ENCODE measurements around the gene TRIM46.
A peak's percentile ranks its signal among the peaks of the same experiment; 100 is the strongest.
"Not testable (repeated sequence)": the region's sequence is repeated elsewhere in the genome, so short reads cannot be mapped to it uniquely, and the experiment has no call there.

TRIM46 gene

DNA sequence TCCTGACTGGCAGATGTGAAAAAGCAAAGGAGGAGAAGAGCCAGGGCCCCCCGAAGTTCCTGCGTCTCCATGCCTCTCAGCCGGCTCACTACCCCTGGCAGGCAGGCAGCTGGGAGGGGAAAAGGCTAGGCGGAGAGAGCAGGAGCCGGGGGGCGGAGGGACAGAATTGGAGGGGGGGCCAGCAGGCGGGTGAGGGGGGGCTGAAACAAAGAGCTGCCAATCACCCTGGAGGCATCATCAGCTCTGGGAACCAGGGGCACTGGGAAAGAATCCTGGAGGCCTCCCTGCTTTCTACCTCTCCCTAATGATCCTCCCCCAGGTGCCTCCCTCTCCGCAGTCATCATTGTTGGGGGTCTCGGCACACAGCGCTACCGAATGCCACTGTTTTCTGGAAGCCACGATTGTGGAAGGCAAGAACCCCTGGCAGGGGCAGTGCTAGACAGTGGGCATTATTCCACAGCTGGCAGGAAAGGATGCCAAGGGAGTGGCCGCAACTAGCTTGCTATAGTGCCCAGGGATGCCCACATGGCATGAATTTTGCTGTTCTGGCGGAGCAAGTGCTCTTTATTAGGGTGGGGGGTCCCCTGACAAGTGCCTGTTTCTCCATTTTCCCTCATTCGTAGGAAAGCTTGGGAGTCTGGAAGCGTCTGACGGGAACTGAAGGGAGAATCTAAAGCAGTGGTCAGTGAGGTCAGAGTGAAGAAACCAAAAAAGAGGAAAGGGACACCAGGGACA is 34.3 kb downstream of the TRIM46 start, which contains the start of gene THBS3:
Gene THBS3, minus strand, starts transcription at position 92 of the 735 bp plus-strand sequence. Its CDS starts 21 bp downstream, at position 71.
- DNase-seq: peak; percentile 85

DNA sequence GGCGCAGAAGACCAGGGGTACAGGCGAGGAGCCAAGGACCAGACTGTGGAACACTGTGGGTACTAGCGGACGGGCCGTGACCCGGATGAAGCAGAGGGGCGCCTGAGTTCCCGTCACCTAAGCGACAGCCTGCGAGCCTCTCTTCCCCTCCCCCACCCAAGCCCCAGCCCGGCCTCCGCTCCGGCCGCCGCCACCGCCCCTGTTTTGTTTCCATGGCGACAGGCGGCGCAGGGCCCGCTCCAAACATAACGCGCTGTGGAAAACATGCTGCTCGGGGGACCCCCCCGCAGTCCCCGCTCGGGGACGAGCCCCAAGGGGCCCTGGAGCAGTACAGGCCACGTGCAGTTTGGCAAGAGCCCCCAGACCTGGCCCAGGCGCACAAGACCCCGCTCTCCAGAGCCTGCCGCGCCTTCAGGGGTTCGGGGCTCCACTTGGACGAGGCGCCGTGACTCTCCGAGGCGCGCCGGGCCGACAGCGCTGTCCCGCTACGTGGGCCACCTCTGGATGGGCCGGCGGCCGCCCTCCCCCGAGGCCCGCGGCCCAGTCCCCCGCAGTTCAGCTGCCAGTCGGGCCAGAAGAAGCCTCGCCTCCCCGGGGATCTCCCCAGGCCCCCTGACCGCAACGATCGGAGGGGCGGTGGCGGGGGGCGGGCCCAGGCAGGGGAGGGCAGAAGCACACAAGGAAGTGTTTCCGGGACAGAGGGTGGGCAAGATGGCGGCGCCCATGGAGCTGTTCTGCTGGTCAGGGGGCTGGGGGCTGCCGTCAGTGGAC is 35.1 kb downstream of the TRIM46 start, which contains the start of gene MTX1:
Gene MTX1, plus strand, starts transcription at position 155 of the 771 bp plus-strand sequence. Its CDS starts 110 bp downstream, at position 265.
- peak; percentile 96 for DNase-seq

DNA sequence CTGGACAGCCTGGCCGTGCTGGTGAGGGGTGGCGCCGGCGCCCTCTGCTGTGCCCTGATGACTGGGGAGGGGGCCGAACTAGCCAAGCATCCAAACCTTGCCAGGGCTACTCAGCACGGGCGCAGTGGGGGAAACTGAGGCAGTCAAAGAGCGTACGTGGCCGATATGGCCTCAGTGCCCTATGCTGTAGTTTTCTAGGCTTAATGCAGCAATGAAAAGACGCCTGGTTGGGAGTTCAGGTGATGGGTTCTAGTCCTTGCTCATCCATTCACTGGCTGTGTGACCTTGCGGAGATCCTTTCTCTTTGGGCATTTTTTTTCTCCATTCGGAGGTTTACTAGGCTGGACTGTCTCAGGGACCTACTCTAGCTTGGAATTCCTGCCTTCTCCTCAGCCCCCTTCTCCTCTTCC is 35.7 kb downstream of the TRIM46 start:
- DNase-seq: no peak

DNA sequence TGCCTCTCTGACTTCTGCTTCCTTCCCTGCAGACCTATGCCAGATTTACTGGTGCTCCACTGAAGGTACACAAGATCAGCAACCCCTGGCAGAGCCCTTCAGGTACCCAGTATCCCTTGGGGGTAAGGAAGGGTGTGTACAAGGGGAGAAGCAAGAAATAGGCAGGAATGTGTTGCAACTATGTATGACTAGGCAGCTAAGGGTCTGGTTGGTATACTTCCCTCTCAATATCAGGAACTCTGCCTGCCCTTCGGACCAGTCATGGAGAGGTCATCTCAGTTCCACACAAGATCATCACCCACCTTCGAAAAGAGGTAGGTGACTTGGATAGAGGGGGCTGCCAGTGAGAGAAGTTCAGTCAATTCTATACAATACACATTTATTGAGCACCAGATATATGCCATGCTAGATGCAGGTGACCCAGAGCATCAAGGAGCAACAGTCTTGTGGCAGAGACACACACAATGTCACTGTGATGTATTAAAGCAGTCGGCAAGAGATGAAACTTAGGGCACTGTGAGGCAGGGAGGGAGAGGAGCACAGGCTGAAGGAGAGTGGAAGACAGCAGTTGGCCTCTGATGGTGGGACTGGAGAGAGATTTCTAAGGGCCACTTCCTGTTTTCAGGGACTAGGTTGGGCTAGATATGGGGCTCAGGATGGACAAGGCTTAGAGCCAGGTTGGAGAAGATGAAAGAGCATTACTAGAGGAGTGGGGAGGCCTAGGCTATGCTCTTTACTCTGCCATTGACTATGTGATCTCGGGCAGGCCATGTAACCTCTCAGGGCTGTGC is 36.9 kb downstream of the TRIM46 start:
- DNase-seq: no peak

DNA sequence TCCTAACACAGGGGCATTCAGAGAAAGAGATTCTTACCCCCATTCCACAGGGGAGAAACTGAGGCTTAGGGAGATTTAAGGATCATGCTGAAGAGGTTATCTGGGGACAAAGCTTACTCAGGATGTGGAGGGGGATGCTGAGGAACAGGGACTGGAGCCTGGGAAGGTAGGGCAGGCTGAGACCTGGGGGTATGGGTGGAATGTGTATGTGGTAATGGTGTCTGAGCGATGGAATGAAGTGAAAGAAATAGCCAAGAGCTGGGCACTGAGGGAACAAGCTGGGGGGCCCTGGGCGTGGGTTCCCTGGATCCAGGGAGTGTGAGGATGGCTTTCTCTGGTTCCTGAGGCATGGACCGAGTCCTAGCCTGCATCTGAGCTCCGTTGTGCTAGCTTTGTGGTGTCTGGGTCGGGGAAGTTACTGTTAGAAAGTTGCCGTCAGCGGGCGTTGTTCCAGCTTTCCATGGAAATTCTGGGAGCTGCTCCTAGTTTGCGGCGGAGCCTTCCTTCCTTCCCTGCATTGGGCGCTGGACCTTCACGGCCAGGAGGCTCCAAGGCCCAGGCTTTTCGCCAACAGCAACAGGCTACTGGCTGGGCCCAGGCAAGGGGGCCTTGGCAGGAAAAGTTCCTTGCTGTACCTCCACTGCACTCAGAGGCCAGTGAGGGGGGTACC is 37.9 kb downstream of the TRIM46 start:
- peak; percentile 86 for DNase-seq

DNA sequence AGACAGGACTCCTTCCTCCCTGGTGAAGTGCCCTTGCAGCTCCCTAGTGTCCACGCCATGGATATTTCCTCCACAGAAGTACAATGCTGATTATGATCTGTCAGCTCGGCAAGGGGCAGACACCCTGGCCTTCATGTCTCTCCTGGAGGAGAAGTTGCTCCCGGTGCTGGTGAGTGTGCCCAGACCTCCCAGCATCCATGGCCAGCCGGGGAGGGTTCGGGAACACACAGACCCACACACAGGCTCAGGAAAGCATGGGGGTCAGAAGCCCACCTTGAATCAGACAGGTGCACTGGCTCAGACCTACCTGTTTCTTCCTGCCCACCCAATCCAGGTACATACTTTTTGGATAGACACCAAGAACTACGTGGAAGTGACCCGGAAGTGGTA is 38.4 kb downstream of the TRIM46 start:
- not testable (repeated sequence) for DNase-seq

DNA sequence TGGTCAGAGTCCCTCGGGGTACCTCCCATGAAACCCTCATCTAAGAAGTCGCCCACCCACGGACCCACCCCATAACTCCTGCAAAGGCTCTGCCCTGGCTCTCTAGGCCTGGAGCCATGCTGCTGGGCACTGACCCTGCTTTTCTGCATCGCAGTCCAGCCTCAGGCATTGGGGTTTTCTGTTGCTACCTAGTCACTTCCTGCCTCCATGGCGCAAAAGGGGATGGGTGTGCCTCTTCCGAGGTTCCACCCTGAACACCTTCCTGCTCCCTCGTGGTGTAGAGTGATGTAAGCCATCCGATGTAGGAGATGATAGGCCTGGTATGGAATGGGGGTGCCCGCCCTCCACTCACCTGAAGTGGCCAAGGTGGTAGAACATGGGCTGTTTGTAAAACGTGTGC is 41.1 kb downstream of the TRIM46 start:
- not testable (repeated sequence) for DNase-seq

DNA sequence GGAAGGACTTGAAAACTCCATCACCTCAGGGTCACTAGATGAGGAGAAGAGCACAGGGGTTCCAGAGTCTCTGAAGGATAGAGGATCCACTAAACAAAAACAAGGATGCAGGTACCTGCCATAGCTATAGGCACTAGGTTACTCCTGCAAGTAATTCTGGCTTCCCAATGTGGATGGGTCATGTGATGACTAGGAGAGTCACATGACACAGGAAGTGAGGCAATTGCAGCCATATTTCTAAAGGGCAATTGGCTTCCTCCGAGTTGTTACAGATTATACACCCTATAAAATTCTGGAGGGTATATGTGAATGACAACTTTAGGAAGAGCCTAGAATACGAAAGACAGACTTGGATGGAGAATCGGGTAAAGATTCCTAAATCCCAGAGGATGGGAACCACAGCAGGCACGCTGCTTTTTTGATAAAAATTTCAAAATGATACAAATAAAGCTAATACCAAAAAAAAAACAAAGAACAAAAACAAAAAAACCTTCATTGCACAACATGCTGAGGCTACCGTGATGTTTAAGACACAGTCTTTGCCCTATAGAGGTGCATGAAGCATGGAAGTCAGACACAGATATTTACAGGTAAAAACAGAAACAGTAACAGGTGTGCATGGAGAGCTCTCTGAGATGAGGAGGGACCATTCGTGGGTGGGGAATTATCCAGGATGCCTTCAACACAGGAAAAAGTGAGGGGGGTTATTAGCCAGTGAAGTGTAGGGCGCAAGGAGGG is 45.4 kb downstream of the TRIM46 start:
- no peak for DNase-seq

DNA sequence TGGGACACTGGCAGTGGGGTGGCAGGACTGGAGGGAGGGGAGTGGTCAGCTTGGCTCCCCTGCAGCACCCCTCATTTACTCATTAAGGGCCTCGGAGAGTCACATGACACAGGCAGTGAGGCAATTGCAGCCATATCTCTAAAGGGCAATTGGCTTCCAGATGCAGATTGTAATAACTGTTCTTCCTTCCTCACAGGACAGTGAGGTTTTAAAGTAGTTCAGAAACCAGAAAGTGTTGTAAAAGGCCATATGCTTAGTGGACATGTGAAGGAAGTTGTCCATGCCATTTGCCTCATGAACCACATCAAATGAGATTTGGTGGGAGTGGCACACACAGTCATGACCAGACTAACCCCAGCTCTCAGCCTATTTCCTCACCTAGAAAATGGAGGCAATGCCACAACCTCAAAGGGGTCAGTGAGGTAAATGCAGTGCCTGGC is 46.0 kb downstream of the TRIM46 start:
- no peak for DNase-seq

DNA sequence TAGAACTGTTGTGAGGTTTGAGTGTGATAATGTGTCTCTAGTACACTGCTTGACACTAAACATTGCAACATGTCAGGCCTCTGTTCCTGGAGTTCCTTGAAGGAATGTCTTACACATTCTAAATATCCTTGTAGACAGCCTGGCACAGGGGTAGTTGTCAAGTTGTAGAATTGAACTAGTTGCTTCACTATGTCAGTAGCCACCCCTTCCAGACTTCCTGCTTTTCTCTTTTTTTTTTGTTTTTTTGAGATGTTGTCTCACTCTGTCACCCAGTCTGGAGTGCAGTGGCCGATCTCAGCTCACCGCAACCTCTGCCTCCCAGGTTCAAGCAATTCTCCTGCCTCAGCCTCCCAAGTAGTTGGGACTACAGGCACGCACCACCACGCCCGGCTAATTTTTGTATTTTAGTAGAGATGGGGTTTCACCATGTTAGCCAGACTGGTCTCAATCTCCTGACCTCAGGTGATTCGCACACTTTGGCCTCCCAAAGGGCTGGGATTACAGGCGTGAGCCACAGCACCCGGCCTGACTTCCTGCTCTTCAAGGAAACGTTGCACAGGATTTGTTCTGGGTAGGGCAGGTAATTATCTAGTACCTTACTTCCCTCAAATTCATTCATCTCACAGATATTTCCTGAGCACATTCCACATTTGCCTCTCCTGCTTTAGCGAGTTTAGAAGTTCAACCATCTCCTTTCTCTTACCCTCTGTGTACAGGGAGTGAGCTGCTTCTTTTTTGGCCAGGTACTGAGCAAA is 46.7 kb downstream of the TRIM46 start:
- not testable (repeated sequence) for DNase-seq

DNA sequence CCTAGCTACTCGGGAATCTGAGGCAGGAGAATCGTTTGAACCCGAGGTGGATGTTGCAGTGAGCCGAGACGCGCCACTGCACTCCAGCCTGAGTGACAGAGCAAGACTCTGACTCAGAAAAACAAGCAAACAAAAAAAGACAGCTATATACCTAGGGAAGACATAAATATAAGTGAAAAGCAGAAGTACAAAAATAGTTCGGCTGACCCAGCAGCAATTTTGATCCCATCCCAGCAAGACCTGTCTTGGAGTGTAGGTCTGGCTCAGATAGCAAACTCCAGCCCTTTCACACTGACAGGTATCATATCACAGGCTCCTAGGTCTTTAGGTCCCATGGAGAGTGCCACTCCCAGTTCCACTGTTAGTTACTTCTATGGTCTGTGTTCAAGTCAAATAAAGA is 49.4 kb downstream of the TRIM46 start:
- DNase-seq: no peak

DNA sequence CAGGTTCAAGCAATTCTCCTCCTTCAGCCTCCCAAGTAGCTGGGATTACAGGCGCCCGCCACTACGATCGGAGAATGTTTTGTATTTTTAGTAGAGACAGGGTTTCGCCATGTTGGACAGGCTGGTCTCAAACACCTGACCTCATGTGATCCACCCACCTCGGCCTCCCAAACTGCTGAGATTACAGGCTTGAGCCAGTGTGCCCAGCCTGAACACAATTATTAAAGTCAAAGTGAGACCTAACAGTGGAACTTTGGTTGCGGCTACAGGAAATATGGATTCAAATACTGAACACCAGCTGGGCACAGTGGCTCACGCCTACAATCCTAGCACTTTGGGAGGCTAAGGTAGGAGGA is 51.7 kb downstream of the TRIM46 start:
- not testable (repeated sequence) for DNase-seq

DNA sequence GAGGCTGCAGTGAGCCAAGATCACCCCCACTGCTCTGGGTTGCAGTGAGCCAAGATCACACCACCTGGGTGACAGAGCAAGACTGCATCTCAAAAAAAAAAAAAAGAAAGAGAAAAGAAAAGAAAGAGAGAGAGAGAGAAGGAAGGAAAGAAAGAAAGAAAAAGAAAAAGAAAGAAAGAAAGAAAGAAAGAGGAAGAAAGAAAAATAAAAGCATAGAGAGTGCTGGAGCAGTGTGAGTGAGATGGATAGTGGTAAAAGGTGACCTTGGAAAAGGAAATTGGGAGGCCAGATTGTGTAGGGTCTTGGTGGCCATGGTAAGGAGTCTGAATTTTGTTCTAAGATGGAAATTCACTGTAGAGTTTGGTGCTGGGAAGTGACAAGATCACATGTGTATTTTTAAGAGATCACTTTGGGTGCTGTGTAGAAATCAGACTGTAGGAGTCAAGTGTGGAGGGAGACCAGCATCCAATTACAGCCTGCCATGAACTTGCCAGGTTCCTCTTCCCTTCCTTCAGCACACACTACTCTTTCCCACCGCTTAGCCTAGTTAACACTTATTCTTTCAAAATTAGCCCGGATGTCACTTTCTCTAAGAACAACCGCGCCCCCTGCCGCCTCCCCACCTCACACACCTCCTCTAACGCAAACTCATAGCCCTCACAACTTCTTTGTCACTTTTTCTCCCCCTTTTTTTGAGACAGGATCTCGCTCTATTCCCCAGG is 52.7 kb downstream of the TRIM46 start:
- DNase-seq: peak; percentile 82

DNA sequence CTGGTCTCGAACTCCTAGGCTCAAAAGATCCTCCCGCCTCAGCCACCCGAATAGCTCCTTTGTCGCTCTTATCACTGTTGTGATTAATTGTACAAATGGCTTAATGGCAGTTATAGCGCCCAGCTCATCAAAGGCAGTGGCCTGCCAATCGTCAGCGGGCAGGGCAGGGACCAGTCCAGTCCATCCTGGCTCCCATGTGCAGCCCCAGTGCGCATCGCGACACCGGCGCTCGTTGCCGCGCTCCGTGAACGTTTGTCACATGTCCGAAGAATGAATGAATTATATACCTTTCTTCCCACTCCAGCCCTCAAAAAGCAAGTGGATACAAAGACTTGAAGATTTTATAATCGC is 53.2 kb downstream of the TRIM46 start:
- peak; percentile 74 for DNase-seq

DNA sequence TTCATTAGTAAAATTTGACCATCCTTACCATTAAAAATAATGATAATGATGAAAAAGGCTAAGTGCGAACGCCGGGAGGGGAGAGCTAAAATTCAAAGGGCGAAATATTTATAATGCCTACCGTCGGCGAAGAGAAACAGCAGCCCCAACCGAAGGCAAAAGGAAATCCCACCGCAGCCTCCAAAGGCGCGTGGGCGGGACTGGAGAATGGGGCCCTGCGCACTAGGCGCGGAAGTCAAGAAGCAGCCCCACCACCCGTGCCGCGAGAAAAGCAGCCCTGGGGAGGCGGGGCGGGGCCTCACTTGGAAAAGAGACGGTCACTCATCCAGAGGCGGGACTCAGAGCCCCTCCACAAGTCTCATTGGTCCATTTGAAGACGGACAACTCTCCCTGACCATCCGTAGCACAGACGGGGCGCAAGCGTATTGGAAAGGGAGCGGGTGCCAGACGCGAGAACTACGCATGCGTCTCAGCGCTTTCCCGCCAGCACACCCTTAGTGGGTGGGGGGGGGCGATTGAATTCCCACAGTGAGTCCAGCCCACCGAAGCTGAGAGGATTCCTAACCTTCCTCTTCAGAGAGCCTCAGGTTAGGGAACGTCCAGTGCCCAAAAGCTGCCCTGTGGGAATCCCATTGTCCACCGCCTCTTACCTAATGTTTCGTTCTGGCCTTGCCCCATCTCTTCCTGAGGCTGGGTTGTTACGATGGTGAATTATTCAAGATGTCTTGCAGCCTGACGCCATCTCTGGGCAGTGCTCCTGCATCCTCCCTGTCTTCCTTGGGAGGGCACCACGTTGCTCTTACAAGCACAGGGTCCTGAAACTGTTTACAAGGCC is 53.8 kb downstream of the TRIM46 start:
- DNase-seq: peak; percentile 99

DNA sequence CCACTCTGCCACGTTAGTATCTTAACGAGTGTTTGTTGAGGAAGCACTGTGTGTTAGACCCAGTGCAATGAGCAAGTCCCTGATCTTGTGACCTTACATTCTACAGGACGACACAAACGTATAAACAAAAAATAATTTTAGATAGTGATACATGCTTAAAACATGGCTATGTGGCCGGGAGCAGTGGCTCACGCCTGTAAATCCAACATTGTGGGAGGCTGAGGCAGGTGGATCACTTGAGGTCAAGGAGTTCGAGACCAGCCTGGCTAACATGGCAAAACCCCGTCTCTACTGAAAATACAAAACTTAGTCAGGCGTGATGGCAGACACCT is 54.4 kb downstream of the TRIM46 start:
- no peak for DNase-seq

DNA sequence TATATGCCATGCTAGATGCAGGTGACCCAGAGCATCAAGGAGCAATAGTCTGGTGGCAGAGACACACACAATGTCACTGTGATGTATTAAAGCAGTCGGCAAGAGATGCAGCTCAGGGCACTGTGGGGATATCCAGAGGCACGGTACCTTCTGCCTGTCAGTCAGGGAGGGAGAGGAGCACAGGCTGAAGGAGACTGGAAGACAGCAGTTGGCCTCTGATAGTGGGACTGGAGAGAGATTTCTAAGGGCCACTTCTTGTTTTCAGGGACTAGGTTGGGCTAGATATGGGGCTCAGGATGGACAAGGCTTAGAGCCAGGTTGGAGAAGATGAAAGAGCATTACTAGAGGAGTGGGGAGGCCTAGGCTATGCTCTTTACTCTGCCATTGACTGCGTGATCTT is 57.7 kb downstream of the TRIM46 start:
- not testable (repeated sequence) for DNase-seq

DNA sequence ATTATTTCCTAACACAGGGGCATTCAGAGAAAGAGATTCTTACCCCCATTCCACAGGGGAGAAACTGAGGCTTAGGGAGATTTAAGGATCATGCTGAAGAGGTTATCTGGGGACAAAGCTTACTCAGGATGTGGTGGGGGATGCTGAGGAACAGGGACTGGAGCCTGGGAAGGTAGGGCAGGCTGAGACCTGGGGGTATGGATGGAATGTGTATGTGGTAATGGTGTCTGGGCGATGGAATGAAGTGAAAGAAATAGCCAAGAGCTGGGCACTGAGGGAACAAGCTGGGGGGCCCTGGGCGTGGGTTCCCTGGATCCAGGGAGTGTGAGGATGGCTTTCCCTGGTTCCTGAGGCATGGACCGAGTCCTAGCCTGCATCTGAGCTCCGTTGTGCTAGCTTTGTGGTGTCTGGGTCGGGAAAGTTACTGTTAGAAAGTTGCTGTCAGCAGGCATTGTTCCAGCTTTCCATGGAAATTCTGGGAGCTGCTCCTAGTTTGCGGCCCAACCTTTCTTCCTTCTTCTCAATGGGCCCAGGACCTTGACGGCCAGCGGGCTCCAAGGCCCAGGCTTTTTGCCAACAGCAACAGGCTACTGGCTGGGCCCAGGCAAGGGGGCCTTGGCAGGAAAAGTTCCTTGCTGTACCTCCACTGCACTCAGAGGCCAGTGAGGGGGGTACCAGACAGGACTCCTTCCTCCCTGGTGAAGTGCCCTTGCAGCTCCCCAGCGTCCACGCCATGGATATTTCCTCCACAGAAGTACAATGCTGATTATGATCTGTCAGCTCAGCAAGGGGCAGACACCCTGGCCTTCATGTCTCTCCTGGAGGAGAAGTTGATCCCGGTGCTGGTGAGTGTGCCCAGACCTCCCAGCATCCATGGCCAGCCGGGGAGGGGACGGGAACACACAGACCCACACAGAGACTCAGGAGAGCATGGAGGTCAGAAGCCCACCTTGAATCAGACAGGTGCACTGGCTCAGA is 58.6 kb downstream of the TRIM46 start:
- peak; percentile 85 for DNase-seq
